Erythroblast (primary cell): Measurements from ENCODE around the gene DAB1.

ENCODE experiments used
- GATA1 ChIP-seq: IDR thresholded peaks from 2 replicates; pipeline ENCODE4 v1.6.1; 2011; ENCODE audit warnings: low read depth, mild to moderate bottlenecking, control low read depth, low read length, moderate library complexity
- POLR2A ChIP-seq: IDR thresholded peaks from 2 replicates; pipeline ENCODE4 v1.6.1; 2011; ENCODE audit warnings: mild to moderate bottlenecking, low read length

- TF ChIP-seq POLR2A (no peak), GATA1 (no peak)
These were observed 259.3 kb downstream of the DAB1 start for GRCh38 chr1:57164584-57164983.
